Astrocyte (in vitro differentiated cells and primary cell): Measurements from ENCODE around the gene FAAH. TPM values are rescaled to one million over a fixed set of nuclear protein-coding genes. Genes with fewer than 3 reads are reported as not detected.

Source experiments
- DNase-seq: peaks from one replicate; pipeline ENCODE4 v3.0.0-alpha.2; 2010; ENCODE audit warnings: low read depth
- FAIRE-seq: peaks from 2 replicates; lab custom pipeline; 2011; peaks lifted over from hg19 to GRCh38; lab: Jason Lieb, UNC
- H2AFZ ChIP-seq: 2 replicates; pipeline ENCODE4 v1.6.0; 2012; ENCODE audit warnings: low read depth, low read length, inconsistent platforms
- H3K27ac ChIP-seq: 2 replicates; pipeline ENCODE4 v1.5.1; 2011; ENCODE audit warnings: low read depth, low read length, inconsistent platforms
- H3K27me3 ChIP-seq: 2 replicates; pipeline ENCODE4 v1.6.0; 2011; ENCODE audit warnings: low read length, inconsistent platforms; ENCODE audit not compliant: insufficient read depth
- H3K36me3 ChIP-seq: 2 replicates; pipeline ENCODE4 v1.5.1; 2011; ENCODE audit warnings: low read length, inconsistent platforms; ENCODE audit not compliant: insufficient read depth
- H3K4me1 ChIP-seq: 2 replicates; pipeline ENCODE4 v1.5.1; 2011; ENCODE audit warnings: low read length, inconsistent platforms; ENCODE audit not compliant: insufficient read depth
- H3K4me2 ChIP-seq: 2 replicates; pipeline ENCODE4 v1.6.0; 2012; ENCODE audit warnings: low read length, inconsistent platforms
- H3K4me3 ChIP-seq: 2 replicates; pipeline ENCODE4 v1.5.1; 2011; ENCODE audit warnings: low read depth, mild to moderate bottlenecking, low read length, inconsistent platforms; ENCODE audit not compliant: insufficient read depth
- H3K79me2 ChIP-seq: 2 replicates; pipeline ENCODE4 v1.6.0; 2012; ENCODE audit warnings: mild to moderate bottlenecking, low read length, inconsistent platforms; ENCODE audit not compliant: insufficient read depth
- H3K9ac ChIP-seq: 2 replicates; pipeline ENCODE4 v1.6.0; 2012; ENCODE audit warnings: mild to moderate bottlenecking, low read length, inconsistent platforms
- H3K9me3 ChIP-seq: 2 replicates; pipeline ENCODE4 v1.5.1; 2012; ENCODE audit warnings: low read depth, mild to moderate bottlenecking, low read length, inconsistent platforms; ENCODE audit not compliant: insufficient read depth
- H4K20me1 ChIP-seq: 2 replicates; pipeline ENCODE4 v1.6.0; 2012; ENCODE audit warnings: low read length, inconsistent platforms; ENCODE audit not compliant: insufficient read depth
- H3K27ac Mint-ChIP-seq: one replicate; pipeline ENCODE4 v1.8.0; 2021; ENCODE audit warnings: mild to moderate bottlenecking, mixed read lengths; ENCODE audit not compliant: unreplicated experiment
- H3K27me3 Mint-ChIP-seq: one replicate; pipeline ENCODE4 v1.8.0; 2021; ENCODE audit warnings: low read depth, mixed read lengths; ENCODE audit not compliant: unreplicated experiment
- H3K36me3 Mint-ChIP-seq: one replicate; pipeline ENCODE4 v1.8.0; 2021; ENCODE audit warnings: low read depth, mixed read lengths; ENCODE audit not compliant: unreplicated experiment
- H3K4me1 Mint-ChIP-seq: one replicate; pipeline ENCODE4 v1.8.0; 2021; ENCODE audit warnings: low read depth, mixed read lengths; ENCODE audit not compliant: unreplicated experiment
- H3K4me3 Mint-ChIP-seq: one replicate; pipeline ENCODE4 v1.8.0; 2021; ENCODE audit warnings: mild to moderate bottlenecking, moderate library complexity, mixed read lengths; ENCODE audit not compliant: unreplicated experiment
- H3K9me3 Mint-ChIP-seq: one replicate; pipeline ENCODE4 v1.8.0; 2021; ENCODE audit warnings: mild to moderate bottlenecking, mixed read lengths; ENCODE audit not compliant: unreplicated experiment
- EZH2 ChIP-seq: IDR thresholded peaks from 2 replicates; pipeline ENCODE4 v1.6.1; 2012; ENCODE audit warnings: mild to moderate bottlenecking, low read length, inconsistent platforms; ENCODE audit not compliant: insufficient read depth
- total RNA-seq: library from RNA; stranded (reverse); gene quantifications from 2 replicates; pipeline ENCODE4 v1.2.1, GENCODE V29; 2021
- TF ChIP-seq, protein P1 (sequence below): IDR thresholded peaks from 2 replicates; pipeline ENCODE4 v1.5.1; 2011; ENCODE audit warnings: low read depth, mild to moderate bottlenecking, inconsistent platforms, low read length, moderate library complexity; ENCODE audit not compliant: insufficient read depth

FAAH gene
- total RNA-seq, 1 donor from 2014 or later, result 1.9 TPM

DNA sequence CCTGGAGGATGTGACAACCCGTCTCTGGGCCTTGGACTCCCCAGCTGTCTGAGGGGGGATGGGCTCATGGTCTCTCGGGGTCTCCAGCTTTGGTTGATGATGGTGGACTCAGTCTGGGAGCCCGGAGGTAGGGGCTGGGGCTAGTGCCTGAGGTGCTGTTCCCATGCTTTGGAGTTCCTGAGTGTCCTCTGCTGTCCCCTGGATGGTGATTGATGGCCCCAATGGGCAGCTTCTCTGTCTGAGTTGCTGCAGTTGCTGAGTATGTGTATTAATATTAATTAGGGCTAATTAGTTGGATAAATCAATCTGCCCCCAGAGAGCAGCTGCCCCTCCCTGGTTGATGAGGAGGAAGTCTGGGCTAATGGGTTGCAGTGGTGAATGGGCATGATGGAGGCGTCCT is 30.6 kb downstream of the FAAH start:
- Histone ChIP-seq H3K4me1 (no peaks in the 10 kb centered on the region), H3K27me3 (peaks cover 5% of the 10 kb centered on the region), H4K20me1 (no peaks in the 10 kb centered on the region), H3K36me3 (no peaks in the 10 kb centered on the region), H2AFZ (no peak overlapping the region), H3K27ac (no peak overlapping the region), H3K4me3 (no peak overlapping the region), H3K9me3 (no peaks in the 10 kb centered on the region), H3K4me2 (no peak overlapping the region), H3K79me2 (no peaks in the 10 kb centered on the region), H3K9ac (no peak overlapping the region)
- Mint-ChIP-seq H3K27me3 (peaks cover 53% of the 10 kb centered on the region), H3K4me3 (no peak overlapping the region), H3K4me1 (peaks cover 17% of the 10 kb centered on the region), H3K27ac (no peak overlapping the region), H3K9me3 (peaks cover 9% of the 10 kb centered on the region), H3K36me3 (peaks cover 5% of the 10 kb centered on the region)
- FAIRE-seq (no peak), DNase-seq (no peak)
- TF ChIP-seq, protein P1, sequence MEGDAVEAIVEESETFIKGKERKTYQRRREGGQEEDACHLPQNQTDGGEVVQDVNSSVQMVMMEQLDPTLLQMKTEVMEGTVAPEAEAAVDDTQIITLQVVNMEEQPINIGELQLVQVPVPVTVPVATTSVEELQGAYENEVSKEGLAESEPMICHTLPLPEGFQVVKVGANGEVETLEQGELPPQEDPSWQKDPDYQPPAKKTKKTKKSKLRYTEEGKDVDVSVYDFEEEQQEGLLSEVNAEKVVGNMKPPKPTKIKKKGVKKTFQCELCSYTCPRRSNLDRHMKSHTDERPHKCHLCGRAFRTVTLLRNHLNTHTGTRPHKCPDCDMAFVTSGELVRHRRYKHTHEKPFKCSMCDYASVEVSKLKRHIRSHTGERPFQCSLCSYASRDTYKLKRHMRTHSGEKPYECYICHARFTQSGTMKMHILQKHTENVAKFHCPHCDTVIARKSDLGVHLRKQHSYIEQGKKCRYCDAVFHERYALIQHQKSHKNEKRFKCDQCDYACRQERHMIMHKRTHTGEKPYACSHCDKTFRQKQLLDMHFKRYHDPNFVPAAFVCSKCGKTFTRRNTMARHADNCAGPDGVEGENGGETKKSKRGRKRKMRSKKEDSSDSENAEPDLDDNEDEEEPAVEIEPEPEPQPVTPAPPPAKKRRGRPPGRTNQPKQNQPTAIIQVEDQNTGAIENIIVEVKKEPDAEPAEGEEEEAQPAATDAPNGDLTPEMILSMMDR, result no peak
- no peak for TF ChIP-seq EZH2

DNA sequence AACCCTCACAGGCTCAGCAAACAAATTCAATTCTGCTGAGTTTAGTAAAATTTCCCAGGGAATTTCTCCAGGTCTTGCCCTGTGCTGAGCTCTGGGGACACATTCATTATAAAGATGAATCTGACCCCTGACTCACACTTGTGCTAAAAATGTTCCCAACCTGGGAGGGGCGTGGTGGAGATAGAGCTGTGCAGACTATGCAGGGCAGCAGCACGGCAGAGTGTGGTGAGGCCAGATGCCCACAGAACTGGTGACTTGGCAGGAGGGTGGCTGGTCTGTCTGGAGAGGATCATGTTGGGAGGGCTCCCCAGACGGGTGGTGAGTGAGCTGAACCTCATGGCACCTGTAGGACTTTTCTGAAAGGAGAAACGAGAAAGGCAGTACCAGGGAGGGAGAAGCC is 31.6 kb downstream of the FAAH start:
- H3K9me3 ChIP-seq, result no peaks in the 10 kb centered on the region
- FAIRE-seq, result no peak

DNA sequence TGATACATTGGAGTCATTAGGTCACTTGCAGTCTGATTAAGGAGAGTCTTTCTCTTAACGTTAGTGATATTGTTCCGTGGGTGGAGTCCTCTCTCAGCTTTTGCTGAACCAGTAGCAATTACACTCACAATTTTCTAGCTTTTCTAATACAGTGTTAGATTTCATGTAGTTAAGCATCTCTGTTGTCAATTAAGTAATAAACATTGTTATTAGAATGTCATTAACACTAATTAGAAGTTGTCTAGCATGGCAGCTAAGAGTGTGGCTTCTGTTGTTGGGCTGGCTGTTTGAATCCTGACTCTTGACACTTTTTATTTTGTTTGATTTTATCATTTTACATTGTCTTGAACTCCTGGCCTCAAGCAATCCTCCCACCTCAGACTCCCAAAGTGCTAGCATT is 33.4 kb downstream of the FAAH start:
- Histone ChIP-seq H4K20me1 (no peaks in the 10 kb centered on the region), H3K4me2 (no peak overlapping the region), H2AFZ (no peak overlapping the region), H3K27ac (no peak overlapping the region), H3K4me3 (no peak overlapping the region), H3K4me1 (no peaks in the 10 kb centered on the region), H3K9me3 (no peaks in the 10 kb centered on the region), H3K36me3 (no peaks in the 10 kb centered on the region), H3K27me3 (no peaks in the 10 kb centered on the region), H3K9ac (no peak overlapping the region), H3K79me2 (no peaks in the 10 kb centered on the region)
- TF ChIP-seq, protein P1, result no peak
- TF ChIP-seq EZH2, result no peak
- no peak for FAIRE-seq
- Mint-ChIP-seq H3K4me3 (no peak overlapping the region), H3K27ac (no peak overlapping the region), H3K36me3 (peaks cover 4% of the 10 kb centered on the region), H3K9me3 (peaks cover 7% of the 10 kb centered on the region), H3K27me3 (peaks cover 56% of the 10 kb centered on the region), H3K4me1 (peaks cover 12% of the 10 kb centered on the region)
- DNase-seq, result no peak

More for the DNA sequence above, 31.6 kb downstream of the FAAH start:
- Mint-ChIP-seq H3K9me3 (peaks cover 8% of the 10 kb centered on the region), H3K4me3 (no peak overlapping the region), H3K27me3 (peaks cover 53% of the 10 kb centered on the region), H3K27ac (no peak overlapping the region), H3K36me3 (peaks cover 5% of the 10 kb centered on the region), H3K4me1 (peaks cover 12% of the 10 kb centered on the region)
- Histone ChIP-seq H3K79me2 (no peaks in the 10 kb centered on the region), H3K9ac (no peak overlapping the region), H3K36me3 (no peaks in the 10 kb centered on the region), H3K27ac (no peak overlapping the region), H3K4me1 (no peaks in the 10 kb centered on the region), H4K20me1 (no peaks in the 10 kb centered on the region), H3K27me3 (no peaks in the 10 kb centered on the region), H3K4me3 (no peak overlapping the region), H2AFZ (no peak overlapping the region), H3K4me2 (no peak overlapping the region)
- no peak for TF ChIP-seq EZH2
- TF ChIP-seq, protein P1, result no peak
- DNase-seq, result no peak
